ENCODE results near the gene STK4.

- TF ChIP-seq CTCF (IDR thresholded peaks at IDR 0.05) (no peak), POLR2A (IDR thresholded peaks at IDR 0.05) (no peak)
Measured at GRCh38 chr20:44962483-44962882, 3.8 kb upstream of the STK4 start.
